RCC 7860 (cell line): ENCODE measurements around the gene IGFBP1.
"Not testable (repeated sequence)": the region's sequence is repeated elsewhere in the genome, so short reads cannot be mapped to it uniquely, and the experiment has no call there.

ENCODE experiments used
- DNase-seq: peaks from one replicate; pipeline ENCODE4 v3.0.0-alpha.2; 2015; ENCODE audit warnings: low spot score
- FAIRE-seq: peaks from 2 replicates; lab custom pipeline; 2012; peaks lifted over from hg19 to GRCh38; lab: Jason Lieb, UNC

The IGFBP1 gene

GRCh38 chr7:45930967-45931366, 42.7 kb downstream of the IGFBP1 start:
- no peak for FAIRE-seq

GRCh38 chr7:45937301-45937700, 49.0 kb downstream of the IGFBP1 start:
- FAIRE-seq (no peak), DNase-seq (no peak)

More at GRCh38 chr7:45930967-45931366, 42.7 kb downstream of the IGFBP1 start:
- DNase-seq, result no peak

DNA sequence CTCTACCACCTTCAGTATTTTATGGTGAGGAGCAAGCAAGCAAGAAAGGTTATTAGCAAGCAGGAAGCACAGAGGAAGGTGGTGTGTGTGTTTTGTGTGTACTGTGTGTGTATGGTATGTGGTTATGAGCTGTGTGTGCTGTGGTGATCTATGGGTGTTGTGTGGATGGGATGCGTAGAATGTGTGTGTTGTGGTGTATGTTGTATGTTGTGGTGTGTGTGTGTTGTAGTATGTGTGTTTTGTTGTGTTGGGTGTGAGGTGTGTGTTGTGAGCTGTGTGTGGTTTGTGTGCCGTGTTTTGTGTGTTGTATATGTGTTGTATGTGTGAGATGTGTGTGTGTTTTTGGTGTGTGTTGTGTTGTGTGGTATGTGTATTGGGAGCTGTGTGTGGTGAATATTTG, 49.6 kb downstream of the IGFBP1 start:
- DNase-seq (no peak), FAIRE-seq (no peak)

DNA sequence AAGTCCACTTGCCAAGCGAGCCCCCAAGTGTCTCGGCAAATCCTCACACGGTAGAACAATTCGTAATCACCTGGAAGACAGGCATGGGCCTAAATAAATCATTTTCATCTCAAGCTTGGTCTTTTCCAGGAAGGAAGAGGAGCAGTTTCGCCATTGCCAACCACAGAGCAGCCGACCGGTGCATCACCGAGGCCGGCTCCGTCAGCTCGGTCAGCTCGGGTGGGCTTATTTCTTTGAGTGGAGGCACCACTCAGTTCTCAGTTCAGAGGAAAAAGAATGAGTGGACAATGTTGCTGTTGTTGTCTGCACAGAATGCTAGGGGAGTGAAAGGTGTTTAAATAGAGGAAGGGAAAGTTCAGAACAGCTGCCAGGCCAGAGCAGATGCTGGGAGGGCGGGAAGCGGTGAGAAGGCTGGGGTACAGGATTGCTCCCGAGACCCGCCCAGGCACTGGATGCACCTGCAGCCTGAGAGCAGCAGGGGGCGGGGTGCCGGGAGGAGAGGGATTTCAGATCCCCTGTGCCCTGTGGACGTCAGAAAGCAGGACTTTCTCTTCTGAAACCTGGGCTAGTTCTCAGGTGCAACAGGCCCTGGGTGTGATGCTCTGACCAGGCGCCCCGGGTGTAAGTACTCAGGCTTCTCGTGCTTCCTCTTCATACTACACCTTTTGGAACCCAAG, 50.5 kb downstream of the IGFBP1 start:
- no peak for FAIRE-seq
- DNase-seq, result no peak

DNA sequence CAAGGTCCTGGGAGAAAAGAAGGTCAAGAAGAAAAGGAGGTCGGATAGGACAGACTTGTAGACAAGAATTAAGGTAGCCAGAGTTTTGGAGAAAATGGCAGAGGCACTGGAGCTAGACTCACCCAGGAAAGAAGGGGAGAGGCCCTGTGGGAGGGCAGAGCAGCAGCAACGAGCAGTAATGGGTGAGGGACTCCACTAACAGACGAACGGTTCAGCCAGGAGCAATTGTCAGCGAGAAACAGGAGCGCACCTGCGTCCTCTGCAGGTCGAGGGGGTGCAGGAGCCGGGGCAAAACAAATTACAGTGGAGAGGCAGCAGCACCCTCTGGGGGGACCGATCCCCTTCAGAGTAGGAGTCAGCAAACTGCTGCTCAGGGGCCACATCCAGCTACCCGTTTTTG, 51.3 kb downstream of the IGFBP1 start:
- DNase-seq (no peak), FAIRE-seq (no peak)

DNA sequence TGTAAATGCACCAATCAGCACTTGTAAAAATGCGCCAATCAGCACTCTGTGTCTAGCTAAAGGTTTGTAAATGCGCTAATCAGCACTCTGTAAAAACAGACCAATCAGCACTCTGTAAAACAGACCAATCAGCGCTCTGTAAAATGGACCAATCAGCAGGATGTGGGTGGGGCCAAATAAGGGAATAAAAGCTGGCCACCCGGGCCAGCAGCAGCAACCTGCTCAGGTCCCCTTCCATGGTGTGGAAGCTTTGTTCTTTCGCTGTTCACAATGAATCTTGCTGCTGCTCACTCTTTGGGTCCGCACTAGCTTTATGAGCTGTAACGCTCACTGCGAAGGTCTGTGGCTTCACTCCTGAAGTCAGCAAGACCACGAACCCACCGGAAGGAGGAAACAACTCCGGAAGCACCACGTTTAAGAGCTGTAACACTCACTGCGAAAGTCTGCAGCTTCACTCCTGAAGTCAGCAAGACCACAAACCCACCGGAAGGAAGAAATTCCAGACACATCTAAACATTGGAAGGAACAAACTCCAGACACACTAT, 52.0 kb downstream of the IGFBP1 start:
- not testable (repeated sequence) for FAIRE-seq, DNase-seq

DNA sequence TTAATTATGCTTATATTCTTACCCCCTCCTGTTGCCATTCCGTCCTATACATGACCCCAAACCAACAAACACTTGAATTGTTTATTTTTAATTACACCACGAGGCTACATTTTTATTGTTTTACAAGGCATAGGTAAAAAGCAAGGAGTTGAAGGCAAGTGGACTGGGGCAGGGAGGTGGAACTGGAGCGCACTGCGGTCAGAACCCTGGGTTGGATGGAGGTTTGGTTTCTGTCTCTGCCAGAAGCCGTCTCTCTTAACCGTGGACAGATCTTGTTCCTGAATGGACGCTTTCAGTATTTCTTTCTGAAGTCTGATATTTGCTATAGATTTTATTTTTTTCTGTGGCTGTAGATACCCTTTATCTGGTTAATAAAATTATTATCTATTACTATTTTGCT, 52.7 kb downstream of the IGFBP1 start:
- FAIRE-seq (no peak), DNase-seq (no peak)
